ENCODE results near the gene PDE4D.

Gene PDE4D

GRCh38 chr5:59322894-59323293 lies 570.6 kb downstream of the PDE4D start:
- DNase-seq = no peak
- H3K27me3 ChIP-seq (replicated peaks; ENCODE audit: insufficient read depth, low read length) = no peaks in the 10 kb centered on the region

GRCh38 chr5:59322058-59322457 lies 571.5 kb downstream of the PDE4D start:
- H3K9me3 ChIP-seq (replicated peaks; ENCODE audit: insufficient read depth, low read length) = no peaks in the 10 kb centered on the region
- H3K9me2 ChIP-seq (replicated peaks; ENCODE audit: insufficient read depth, low read length) = no peaks in the 10 kb centered on the region
- no peak overlapping the region for H3K4me2 ChIP-seq (ENCODE audit: low read depth, low read length)
- H4K20me1 ChIP-seq (ENCODE audit: insufficient read depth, low read length) = no peaks in the 10 kb centered on the region
- H3F3A ChIP-seq (ENCODE audit: insufficient read depth, low read length) = no peaks in the 10 kb centered on the region
- no peak overlapping the region for H3K9ac ChIP-seq (ENCODE audit: low read length)
- TF ChIP-seq EZH2 (optimal IDR thresholded peaks at IDR 0.05; ENCODE audit: low read depth, low read length) (no peak), CTCF (IDR thresholded peaks at IDR 0.05; ENCODE audit: low read length) (no peak), EZH2phosphoT487 (IDR thresholded peaks at IDR 0.05; ENCODE audit: low read length) (no peak)
- no peaks in the 10 kb centered on the region for H3K4me1 ChIP-seq (ENCODE audit: low read length)
- H3K36me3 ChIP-seq (replicated peaks; ENCODE audit: insufficient read depth, low read length) = no peaks in the 10 kb centered on the region
- DNase-seq = no peak
- H3K27me3 ChIP-seq (replicated peaks; ENCODE audit: insufficient read depth, low read length) = no peaks in the 10 kb centered on the region
- H3K79me2 ChIP-seq (ENCODE audit: low read length) = no peaks in the 10 kb centered on the region
- no peak overlapping the region for H2AFZ ChIP-seq (ENCODE audit: low read length)
- H3K27ac ChIP-seq (ENCODE audit: low read length) = no peak overlapping the region
- no peak overlapping the region for H3K4me3 ChIP-seq (ENCODE audit: low read length)

More at GRCh38 chr5:59322894-59323293, 570.6 kb downstream of the PDE4D start:
- no peaks in the 10 kb centered on the region for H3K79me2 ChIP-seq (ENCODE audit: low read length)
- no peak overlapping the region for H3K4me3 ChIP-seq (ENCODE audit: low read length)
- H3K4me2 ChIP-seq (ENCODE audit: low read depth, low read length) = no peak overlapping the region
- H3K27ac ChIP-seq (ENCODE audit: low read length) = no peak overlapping the region
- H3K9ac ChIP-seq (ENCODE audit: low read length) = no peak overlapping the region
- no peaks in the 10 kb centered on the region for H4K20me1 ChIP-seq (ENCODE audit: insufficient read depth, low read length)
- H3K9me3 ChIP-seq (replicated peaks; ENCODE audit: insufficient read depth, low read length) = no peaks in the 10 kb centered on the region
- no peaks in the 10 kb centered on the region for H3F3A ChIP-seq (ENCODE audit: insufficient read depth, low read length)
- H3K9me2 ChIP-seq (replicated peaks; ENCODE audit: insufficient read depth, low read length) = no peaks in the 10 kb centered on the region
- no peak overlapping the region for H2AFZ ChIP-seq (ENCODE audit: low read length)
- no peak for TF ChIP-seq EZH2phosphoT487 (IDR thresholded peaks at IDR 0.05; ENCODE audit: low read length)
- no peak for TF ChIP-seq CTCF (IDR thresholded peaks at IDR 0.05; ENCODE audit: low read length)
- no peak for TF ChIP-seq EZH2 (optimal IDR thresholded peaks at IDR 0.05; ENCODE audit: low read depth, low read length)
- no peaks in the 10 kb centered on the region for H3K4me1 ChIP-seq (ENCODE audit: low read length)
- H3K36me3 ChIP-seq (replicated peaks; ENCODE audit: insufficient read depth, low read length) = no peaks in the 10 kb centered on the region

GRCh38 chr5:59321642-59322041 lies 571.9 kb downstream of the PDE4D start:
- no peak overlapping the region for H3K27ac ChIP-seq (ENCODE audit: low read length)
- H3K4me1 ChIP-seq (ENCODE audit: low read length) = no peaks in the 10 kb centered on the region
- no peaks in the 10 kb centered on the region for H3F3A ChIP-seq (ENCODE audit: insufficient read depth, low read length)
- no peaks in the 10 kb centered on the region for H3K27me3 ChIP-seq (replicated peaks; ENCODE audit: insufficient read depth, low read length)
- H2AFZ ChIP-seq (ENCODE audit: low read length) = no peak overlapping the region
- DNase-seq = no peak
- H3K9me2 ChIP-seq (replicated peaks; ENCODE audit: insufficient read depth, low read length) = no peaks in the 10 kb centered on the region
- no peaks in the 10 kb centered on the region for H3K79me2 ChIP-seq (ENCODE audit: low read length)
- no peaks in the 10 kb centered on the region for H4K20me1 ChIP-seq (ENCODE audit: insufficient read depth, low read length)
- TF ChIP-seq EZH2 (optimal IDR thresholded peaks at IDR 0.05; ENCODE audit: low read depth, low read length) (no peak), EZH2phosphoT487 (IDR thresholded peaks at IDR 0.05; ENCODE audit: low read length) (no peak), CTCF (IDR thresholded peaks at IDR 0.05; ENCODE audit: low read length) (no peak)
- no peak overlapping the region for H3K4me2 ChIP-seq (ENCODE audit: low read depth, low read length)
- H3K9me3 ChIP-seq (replicated peaks; ENCODE audit: insufficient read depth, low read length) = no peaks in the 10 kb centered on the region
- no peaks in the 10 kb centered on the region for H3K36me3 ChIP-seq (replicated peaks; ENCODE audit: insufficient read depth, low read length)
- H3K9ac ChIP-seq (ENCODE audit: low read length) = no peak overlapping the region
- no peak overlapping the region for H3K4me3 ChIP-seq (ENCODE audit: low read length)

All from MM.1S (cell line).